ENCODE results near the gene MRE11.

- no peak for TF ChIP-seq RAD21 (conservative IDR thresholded peaks at IDR 0.05 in 1 of 2, IDR thresholded peaks at IDR 0.05 in 1 of 2)
- no peak for TF ChIP-seq JUNB (IDR thresholded peaks at IDR 0.05)
- no peak for TF ChIP-seq CTCF (IDR thresholded peaks at IDR 0.05)
- no peak for TF ChIP-seq CEBPB (IDR thresholded peaks at IDR 0.05)
- no peak for TF ChIP-seq EHMT2 (IDR thresholded peaks at IDR 0.05; ENCODE audit: low read depth)
- no peak for TF ChIP-seq CHD4 (IDR thresholded peaks at IDR 0.05; ENCODE audit: borderline replicate concordance)
- no peak for TF ChIP-seq MAX (IDR thresholded peaks at IDR 0.05)
- no peak for TF ChIP-seq CHD2 (IDR thresholded peaks at IDR 0.05; ENCODE audit: low read length, partially characterized antibody)
These were observed 116.8 kb downstream of the MRE11 start for GRCh38 chr11:94376841-94377240.

Measured in A549 (cell line).